Esophagus (tissue), 2 donors: ENCODE measurements around the gene CD82. TPM values are rescaled to one million over a fixed set of nuclear protein-coding genes. Genes with fewer than 3 reads are reported as not detected.

Experiments
- H3K27ac ChIP-seq, 2 donors: one replicate each; pipeline ENCODE4 v1.5.1; 2013; ENCODE audit warnings: low read depth in 2 of 2, mild to moderate bottlenecking in 2 of 2, inconsistent platforms in 1 of 2, low read length in 1 of 2, moderate library complexity in 1 of 2
- H3K27me3 ChIP-seq, 2 donors: one replicate each; pipeline ENCODE4 v1.6.1; 2013; ENCODE audit warnings: low read length in 2 of 2, control low read depth in 1 of 2, mild to moderate bottlenecking in 1 of 2; ENCODE audit not compliant: insufficient read depth in 2 of 2, control insufficient read depth in 1 of 2
- H3K36me3 ChIP-seq, 2 donors: one replicate each; pipeline ENCODE4 v1.6.1; 2013; ENCODE audit warnings: low read length in 1 of 2; ENCODE audit not compliant: control insufficient read depth in 2 of 2, insufficient read depth in 2 of 2
- H3K4me1 ChIP-seq, 2 donors: one replicate each; pipeline ENCODE4 v1.6.1; 2013; ENCODE audit warnings: low read length in 1 of 2; ENCODE audit not compliant: control insufficient read depth in 2 of 2, insufficient read depth in 2 of 2
- H3K4me3 ChIP-seq, 2 donors: one replicate each; pipeline ENCODE4 v1.5.1; 2013; ENCODE audit warnings: low read length in 2 of 2, mild to moderate bottlenecking in 2 of 2, low read depth in 1 of 2, moderate library complexity in 1 of 2
- H3K9me3 ChIP-seq, 2 donors: one replicate each; pipeline ENCODE4 v1.6.1; 2013; ENCODE audit warnings: mild to moderate bottlenecking in 2 of 2, low read depth in 1 of 2, low read length in 1 of 2, moderate library complexity in 1 of 2; ENCODE audit not compliant: control insufficient read depth in 2 of 2, insufficient read depth in 1 of 2
- WGBS, 2 donors: extraction: QIAGEN DNeasy Blood & Tissue Kit; methylation state at CpG; one replicate each; pipeline ENCODE4 v1.1.7; 2013; 5-methylcytosine and 5-hydroxymethylcytosine counted together
- polyA plus RNA-seq, 2 donors: library from polyadenylated mRNA; stranded (reverse); fragments of 200-250 nt; gene quantifications; one replicate each; pipeline ENCODE4 v1.2.3, GENCODE V29; 2013
- donor health status: healthy with polysubstance abuse.
- donor health status: Bipolar disorder and iron deficiency.

CD82 gene
- polyA plus RNA-seq, 2 donors = 123 to 266 TPM

- 24 to 25% methylated on average over 17 of the region's 17 CpGs for WGBS, 2 donors
- H3K4me3 ChIP-seq = peak overlapping the region; percentile 61 to 80
- no peaks in the 10 kb centered on the region for H3K9me3 ChIP-seq
- H3K27me3 ChIP-seq = no peaks in the 10 kb centered on the region
- peak overlapping the region; percentile 85 to 90 for H3K27ac ChIP-seq
- H3K4me1 ChIP-seq = peaks cover 13 to 47% of the 10 kb centered on the region in 2 donors
- no peaks in the 10 kb centered on the region for H3K36me3 ChIP-seq
Observed at GRCh38 chr11:44565953-44566949, 788 bp downstream of the CD82 start.

- no peaks in the 10 kb centered on the region for H3K9me3 ChIP-seq
- H3K27me3 ChIP-seq = no peaks in the 10 kb centered on the region
- peak overlapping the region in 1 of 2 donors; percentile 47 for H3K27ac ChIP-seq
- peaks cover 13 to 45% of the 10 kb centered on the region in 2 donors for H3K4me1 ChIP-seq
- peak overlapping the region; percentile 61 to 80 for H3K4me3 ChIP-seq
- H3K36me3 ChIP-seq = peaks cover 0 to 2% of the 10 kb centered on the region in 2 donors
- WGBS, 2 donors = 65 to 70% methylated on average over 11 of the region's 11 CpGs
Observed at GRCh38 chr11:44566952-44567875, 1.8 kb downstream of the CD82 start.

- WGBS, 2 donors = 78 to 81% methylated on average over 4 of the region's 4 CpGs
- Histone ChIP-seq H3K4me3 (peak overlapping the region in 1 of 2 donors; percentile 61), H3K36me3 (peaks cover 0 to 2% of the 10 kb centered on the region in 2 donors), H3K4me1 (peaks cover 9 to 46% of the 10 kb centered on the region in 2 donors), H3K27ac (peak overlapping the region in 1 of 2 donors; percentile 6), H3K27me3 (no peaks in the 10 kb centered on the region), H3K9me3 (no peaks in the 10 kb centered on the region)
Observed at GRCh38 chr11:44567876-44568256, 2.4 kb downstream of the CD82 start.

- 79 to 85% methylated on average over 4 of the region's 4 CpGs for WGBS, 2 donors
- H3K4me3 ChIP-seq = no peak overlapping the region
Observed at GRCh38 chr11:44568331-44568657, 2.8 kb downstream of the CD82 start.

GRCh38 chr11:44568658-44569473, 3.4 kb downstream of the CD82 start:
- H3K9me3 ChIP-seq = no peaks in the 10 kb centered on the region
- H3K27ac ChIP-seq = peak overlapping the region; percentile 75 to 79
- peak overlapping the region in 1 of 2 donors; percentile 25 for H3K4me3 ChIP-seq
- 29 to 31% methylated on average over 15 of the region's 15 CpGs for WGBS, 2 donors
- no peaks in the 10 kb centered on the region for H3K27me3 ChIP-seq
- H3K36me3 ChIP-seq = peaks cover 0 to 2% of the 10 kb centered on the region in 2 donors
- peaks cover 10 to 46% of the 10 kb centered on the region in 2 donors for H3K4me1 ChIP-seq

More at GRCh38 chr11:44568331-44568657, 2.8 kb downstream of the CD82 start:
- Histone ChIP-seq H3K4me1 (peaks cover 7 to 44% of the 10 kb centered on the region in 2 donors), H3K27me3 (no peaks in the 10 kb centered on the region), H3K36me3 (peaks cover 0 to 2% of the 10 kb centered on the region in 2 donors), H3K27ac (peak overlapping the region; percentile 75 to 79), H3K9me3 (no peaks in the 10 kb centered on the region)

GRCh38 chr11:44570411-44571155, 5.1 kb downstream of the CD82 start:
- H3K4me1 ChIP-seq = peaks cover 10 to 55% of the 10 kb centered on the region in 2 donors
- no peak overlapping the region for H3K27ac ChIP-seq
- no peaks in the 10 kb centered on the region for H3K9me3 ChIP-seq
- H3K36me3 ChIP-seq = peaks cover 0 to 5% of the 10 kb centered on the region in 2 donors
- 88 to 91% methylated on average over 10 of the region's 10 CpGs for WGBS, 2 donors
- no peak overlapping the region for H3K4me3 ChIP-seq
- no peaks in the 10 kb centered on the region for H3K27me3 ChIP-seq

- WGBS, 2 donors = 56 to 59% methylated on average over 2 of the region's 2 CpGs
- Histone ChIP-seq H3K27ac (no peak overlapping the region), H3K4me3 (no peak overlapping the region), H3K27me3 (no peaks in the 10 kb centered on the region), H3K9me3 (no peaks in the 10 kb centered on the region), H3K36me3 (peaks cover 0 to 7% of the 10 kb centered on the region in 2 donors), H3K4me1 (peaks cover 10 to 64% of the 10 kb centered on the region in 2 donors)
Observed at GRCh38 chr11:44571871-44572270, 6.4 kb downstream of the CD82 start.

GRCh38 chr11:44572436-44572835, 7.0 kb downstream of the CD82 start:
- Histone ChIP-seq H3K27me3 (no peaks in the 10 kb centered on the region), H3K36me3 (peaks cover 0 to 7% of the 10 kb centered on the region in 2 donors), H3K27ac (peak overlapping the region in 1 of 2 donors; percentile 75), H3K4me1 (peaks cover 15 to 64% of the 10 kb centered on the region in 2 donors), H3K9me3 (no peaks in the 10 kb centered on the region), H3K4me3 (no peak overlapping the region)
- WGBS, 2 donors = 93% methylated on average over 7 of the region's 7 CpGs
